H1 (cell line): ENCODE measurements around the gene IL7R. TPM values are rescaled to one million over a fixed set of nuclear protein-coding genes. Genes with fewer than 3 reads are reported as not detected.

Experiments used
- CTCF ChIA-PET: fragments of 300-600 bp; sonication (Branson Sonifier 250); formaldehyde crosslinking; loops from one replicate; lab custom pipeline; 2021; ENCODE audit not compliant: partially characterized antibody; lab: Charles Lee
- POLR2A ChIA-PET: fragments of 300-600 bp; sonication (Branson Sonifier 250); formaldehyde crosslinking; loops from one replicate; lab custom pipeline; 2021; ENCODE audit warnings: inconsistent platforms; ENCODE audit not compliant: partially characterized antibody; lab: Charles Lee
- DNase-seq, 2 experiments: peaks; one replicate each; pipeline versions ENCODE4 v3.0.0 to v3.0.0-alpha.2; 2010 to 2022; ENCODE audit warnings: low spot score in 2 of 2, low read depth in 1 of 2, mixed read lengths in 1 of 2
- FAIRE-seq: peaks from 2 replicates; lab custom pipeline; 2011; peaks lifted over from hg19 to GRCh38; lab: Jason Lieb, UNC
- H2AFZ ChIP-seq: 2 replicates; pipeline ENCODE4 v1.8.1; 2012; ENCODE audit warnings: low read length, inconsistent platforms
- H2AK5ac ChIP-seq: 2 replicates; pipeline ENCODE4 v1.6.1; 2013; ENCODE audit warnings: low read depth, low read length
- H2BK120ac ChIP-seq: replicated peaks from 2 replicates; pipeline ENCODE3; 2013; ENCODE audit warnings: low read depth, low read length, inconsistent platforms
- H2BK12ac ChIP-seq: 2 replicates; pipeline ENCODE4 v1.6.1; 2013; ENCODE audit warnings: low read depth, low read length
- H2BK15ac ChIP-seq: 2 replicates; pipeline ENCODE4 v1.6.1; 2013; ENCODE audit warnings: low read length
- H2BK20ac ChIP-seq: 2 replicates; pipeline ENCODE4 v1.6.1; 2013; ENCODE audit warnings: low read length
- H2BK5ac ChIP-seq: 2 replicates; pipeline ENCODE4 v1.6.1; 2013; ENCODE audit warnings: low read depth, low read length
- H3K14ac ChIP-seq: 2 replicates; pipeline ENCODE4 v1.6.1; 2013; ENCODE audit warnings: inconsistent platforms; ENCODE audit not compliant: insufficient read length
- H3K18ac ChIP-seq: 2 replicates; pipeline ENCODE4 v1.6.1; 2013; ENCODE audit warnings: low read length; ENCODE audit errors: extremely low read depth
- H3K23ac ChIP-seq: 2 replicates; pipeline ENCODE4 v1.6.1; 2013; ENCODE audit warnings: inconsistent platforms; ENCODE audit not compliant: insufficient read length
- H3K23me2 ChIP-seq: 2 replicates; pipeline ENCODE4 v1.6.1; 2013; ENCODE audit warnings: low read depth, low read length
- H3K27ac ChIP-seq: 2 replicates; pipeline ENCODE4 v1.6.1; 2011; ENCODE audit warnings: low read depth, low read length, inconsistent platforms
- H3K27me3 ChIP-seq, 4 experiments: replicated peaks in 1 of 4; 1 replicate in 1 of 4; 2 replicates in 3 of 4; pipeline versions ENCODE4 v1.6.1 to v1.8.1; 2011 to 2013; ENCODE audit warnings: low read length in 3 of 4, mild to moderate bottlenecking in 3 of 4, inconsistent platforms in 2 of 4, mixed read lengths in 2 of 4, moderate library complexity in 1 of 4; ENCODE audit not compliant: control insufficient read depth in 3 of 4, insufficient read depth in 3 of 4; ENCODE audit errors: extremely low read depth in 1 of 4
- H3K36me3 ChIP-seq, 4 experiments: 2 replicates each; pipeline versions ENCODE4 v1.6.1 to v1.8.1; 2011 to 2013; ENCODE audit warnings: mild to moderate bottlenecking in 4 of 4, low read length in 3 of 4, moderate library complexity in 2 of 4, control low read depth in 1 of 4, inconsistent platforms in 1 of 4; ENCODE audit not compliant: insufficient read depth in 4 of 4, control insufficient read depth in 2 of 4
- H3K4ac ChIP-seq: replicated peaks from 2 replicates; pipeline ENCODE3; 2013; ENCODE audit warnings: low read length, low read depth, mixed read lengths, inconsistent platforms; ENCODE audit not compliant: insufficient read length
- H3K4me1 ChIP-seq, 4 experiments: replicated peaks in 1 of 4; 1 replicate in 1 of 4; 2 replicates in 3 of 4; pipeline versions ENCODE4 v1.6.1 to v1.8.1; 2011 to 2013; ENCODE audit warnings: low read length in 3 of 4, inconsistent platforms in 2 of 4, mixed read lengths in 1 of 4; ENCODE audit not compliant: insufficient read depth in 4 of 4, control insufficient read depth in 3 of 4
- H3K4me2 ChIP-seq, 2 experiments: 2 replicates each; pipeline versions ENCODE4 v1.6.1 to v1.8.1; 2011 to 2013; ENCODE audit warnings: low read depth in 2 of 2, low read length in 2 of 2, control low read depth in 1 of 2, inconsistent platforms in 1 of 2, mild to moderate bottlenecking in 1 of 2; ENCODE audit not compliant: insufficient read depth in 1 of 2
- H3K4me3 ChIP-seq, 4 experiments: fragments of 200-600, 300-600 bp in 1 of 4; sonication (generic), shearing (Covaris generic), sonication (Bioruptor Twin) in 1 of 4; 2 replicates each; pipeline versions ENCODE4 v1.5.1 to v1.8.1; 2011 to 2016; ENCODE audit warnings: low read length in 4 of 4, low read depth in 3 of 4, control low read depth in 2 of 4, inconsistent platforms in 2 of 4, mild to moderate bottlenecking in 2 of 4, mixed read lengths in 1 of 4, moderate library complexity in 1 of 4; ENCODE audit not compliant: insufficient read depth in 2 of 4; ENCODE audit errors: extremely low read depth in 1 of 4
- H3K56ac ChIP-seq: replicated peaks from 2 replicates; pipeline ENCODE3; 2013; ENCODE audit warnings: low read depth, mild to moderate bottlenecking, mixed read lengths, low read length, inconsistent platforms; ENCODE audit not compliant: insufficient read length
- H3K79me1 ChIP-seq: 2 replicates; pipeline ENCODE4 v1.6.1; 2013; ENCODE audit warnings: low read depth, low read length, control low read depth
- H3K79me2 ChIP-seq, 2 experiments: 2 replicates each; pipeline versions ENCODE4 v1.6.1 to v1.8.1; 2012 to 2013; ENCODE audit warnings: low read length in 2 of 2, mild to moderate bottlenecking in 2 of 2, inconsistent platforms in 1 of 2; ENCODE audit not compliant: insufficient read depth in 2 of 2, control insufficient read depth in 1 of 2
- H3K9ac ChIP-seq, 4 experiments: replicated peaks in 1 of 4; 1 replicate in 1 of 4; 2 replicates in 3 of 4; pipeline versions ENCODE4 v1.6.1 to v1.8.1; 2011 to 2013; ENCODE audit warnings: low read depth in 3 of 4, low read length in 3 of 4, control low read depth in 2 of 4, mild to moderate bottlenecking in 2 of 4, moderate library complexity in 2 of 4, inconsistent platforms in 1 of 4; ENCODE audit errors: extremely low read depth in 1 of 4
- H3K9me3 ChIP-seq, 2 experiments: 2 replicates each; pipeline versions ENCODE4 v1.6.1 to v1.8.1; 2012 to 2013; ENCODE audit warnings: mild to moderate bottlenecking in 2 of 2, moderate library complexity in 2 of 2, control low read depth in 1 of 2, inconsistent platforms in 1 of 2, low read depth in 1 of 2, low read length in 1 of 2, mixed read lengths in 1 of 2; ENCODE audit not compliant: insufficient read depth in 2 of 2
- H4K20me1 ChIP-seq, 2 experiments: replicated peaks in 1 of 2; 2 replicates each; pipeline versions ENCODE3 to v1.8.1; 2011 to 2013; ENCODE audit warnings: inconsistent platforms in 2 of 2, low read length in 2 of 2, mild to moderate bottlenecking in 1 of 2; ENCODE audit not compliant: insufficient read depth in 2 of 2, control insufficient read depth in 1 of 2
- H4K5ac ChIP-seq: 2 replicates; pipeline ENCODE4 v1.6.1; 2013; ENCODE audit warnings: low read length, low read depth, mixed read lengths, inconsistent platforms; ENCODE audit not compliant: insufficient read length
- H4K8ac ChIP-seq: 2 replicates; pipeline ENCODE4 v1.8.0; 2013; ENCODE audit warnings: mild to moderate bottlenecking, moderate library complexity, low read length, inconsistent platforms; ENCODE audit not compliant: insufficient read depth; ENCODE audit errors: extremely low read depth
- H4K91ac ChIP-seq: replicated peaks from 2 replicates; pipeline ENCODE3; 2013; ENCODE audit warnings: low read length, mixed read lengths, inconsistent platforms; ENCODE audit not compliant: insufficient read length
- EP300 ChIP-seq, 2 experiments: IDR thresholded peaks; 1 replicate in 1 of 2; 2 replicates in 1 of 2; pipeline ENCODE4 v1.6.1; 2011 to 2012; ENCODE audit warnings: low read depth in 2 of 2, low read length in 2 of 2, mild to moderate bottlenecking in 2 of 2, borderline replicate concordance in 1 of 2, inconsistent platforms in 1 of 2, moderate library complexity in 1 of 2
- FOSL1 ChIP-seq: IDR thresholded peaks from 2 replicates; pipeline ENCODE4 v1.6.1; 2011; ENCODE audit warnings: mild to moderate bottlenecking, low read depth, low read length, moderate library complexity; ENCODE audit not compliant: insufficient read depth
- MAX ChIP-seq: IDR thresholded peaks from 2 replicates; pipeline ENCODE4 v1.6.1; 2012; ENCODE audit warnings: inconsistent platforms
- SIN3A ChIP-seq, 2 experiments: IDR thresholded peaks in 1 of 2; conservative IDR thresholded peaks in 1 of 2; 2 replicates each; pipeline ENCODE4 v1.6.1; 2011 to 2012; ENCODE audit warnings: low read length in 2 of 2, improper control_type of control experiment in 1 of 2, low read depth in 1 of 2, mild to moderate bottlenecking in 1 of 2
- TAF1 ChIP-seq: IDR thresholded peaks from 2 replicates; pipeline ENCODE4 v1.6.1; 2011; ENCODE audit warnings: mild to moderate bottlenecking, low read depth, low read length
- WGBS, 2 experiments: shearing (Covaris generic) in 1 of 2; methylation state at CpG; one replicate each; pipeline versions ENCODE4 v1.1.6 to v1.1.7; 2013 to 2015; ENCODE audit warnings: low lambda C conversion rate in 2 of 2, mixed read lengths in 2 of 2, inconsistent platforms in 1 of 2, low coverage in 1 of 2, missing lambda C conversion rate in 1 of 2; ENCODE audit not compliant: insufficient replicate concordance in 2 of 2, insufficient coverage in 1 of 2, insufficient read length in 1 of 2; ENCODE audit errors: extremely low coverage in 1 of 2, missing lambda C conversion rate in 1 of 2; 5-methylcytosine and 5-hydroxymethylcytosine counted together
- polyA plus RNA-seq, 7 experiments: library from polyadenylated mRNA; depleted of rRNA in 3 of 7; stranded (reverse) in 5 of 7; unstranded in 2 of 7; fragments of >200 nt in 5 of 7; fragments of 200-250 nt in 2 of 7; gene quantifications; 1 replicate in 5 of 7; 2 replicates in 1 of 7; 4 replicates in 1 of 7; pipeline versions ENCODE4 v1.2.1 to v1.2.3, GENCODE V29; 2011 to 2013; ENCODE audit warnings: missing spikeins in 2 of 7, mixed read lengths in 2 of 7
- total RNA-seq: library from RNA; stranded (reverse); fragmentation: NEBNext Ultra II Directional; extraction: Animal tissue kit (Norgen Biotek cat#: 25700); gene quantifications from 2 replicates; pipeline ENCODE4 v1.2.1, GENCODE V29; 2021

The IL7R gene
- total and polyA plus RNA-seq, 2 of the 8 experiments (the other 6 are each of a cell fraction or from before 2014, with no cell fraction given), result not detected

DNA sequence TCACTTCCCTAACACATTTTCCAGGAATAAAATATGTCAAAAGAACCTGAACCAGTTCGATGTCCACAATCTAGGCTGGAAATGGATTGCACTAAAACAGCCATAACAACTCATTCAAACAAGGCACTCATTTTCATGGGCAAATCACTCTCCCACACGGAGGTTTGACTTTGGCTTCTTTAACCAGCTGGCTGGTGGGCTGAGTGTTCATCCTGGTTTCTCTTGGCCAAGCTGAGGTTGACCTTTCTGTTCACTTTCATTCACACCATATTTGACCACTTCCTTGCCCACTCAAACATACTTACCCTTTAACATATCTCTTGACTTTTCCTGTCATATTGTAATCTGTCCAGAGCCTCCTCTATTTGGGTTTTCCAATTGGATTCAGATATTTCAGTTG lies 5.4 kb downstream of the IL7R start:
- Histone ChIP-seq H3K18ac (no peak overlapping the region), H3K4ac (no peak overlapping the region), H3K27me3 (no peaks in the 10 kb centered on the region), H3K4me3 (no peak overlapping the region), H3K4me2 (no peak overlapping the region), H2BK5ac (no peak overlapping the region), H3K27ac (no peak overlapping the region), H3K79me2 (no peaks in the 10 kb centered on the region), H3K9me3 (no peaks in the 10 kb centered on the region), H4K5ac (no peak overlapping the region), H2BK12ac (no peak overlapping the region; the same call in 1 of the 2 replicates), H3K9ac (no peak overlapping the region), H4K8ac (no peak overlapping the region), H3K79me1 (no peaks in the 10 kb centered on the region), H2AFZ (0 out of 2 replicates have a peak overlapping the region, but pooled peaks have one; percentile 16), H3K56ac (no peak overlapping the region), H4K20me1 (no peaks in the 10 kb centered on the region), H2AK5ac (no peak overlapping the region), H3K14ac (no peak overlapping the region), H2BK20ac (no peak overlapping the region), H4K91ac (no peak overlapping the region), H3K4me1 (peaks cover 0 to 7% (median 2%) of the 10 kb centered on the region in 4 experiments; a peak in 3 of 7 replicates), H2BK15ac (no peak overlapping the region), H3K23ac (no peak overlapping the region), H3K36me3 (no peaks in the 10 kb centered on the region; a peak in 1 of 8 replicates), H3K23me2 (no peaks in the 10 kb centered on the region), H2BK120ac (no peak overlapping the region)
- no peak for TF ChIP-seq SIN3A (conservative IDR thresholded peaks at IDR 0.05 in 1 of 2, IDR thresholded peaks at IDR 0.05 in 1 of 2; ENCODE audit: low read depth in 1 of 2, low read length in 2 of 2)
- TF ChIP-seq TAF1, result no peak
- TF ChIP-seq FOSL1, result no peak
- no peak for TF ChIP-seq MAX
- TF ChIP-seq EP300 (IDR thresholded peaks at IDR 0.05; ENCODE audit: borderline replicate concordance in 1 of 2, low read depth in 2 of 2, low read length in 2 of 2), result no peak
- no peak for FAIRE-seq
- CTCF ChIA-PET, result interaction anchor here (0.9 to 1.4 kb wide), 2 partner anchors 11 to 85 kb away, joined by 3 read pairs; no protein-coding TSS in a partner anchor
- WGBS, 2 experiments, result 90% methylated on average over 2 of the region's 2 CpGs; no CpG with 5 or more reads in 1 of the 2 experiments
- no peak for DNase-seq
- POLR2A ChIA-PET, result no interaction called here
